Activated CD8-positive, alpha-beta memory T cell treated with anti-CD3 and anti-CD28 coated beads, Interleukin-2, amount 50 U/mL, for 24 hours (primary cell): ENCODE data around the gene CLDN9.
"Not testable (repeated sequence)": the region's sequence is repeated elsewhere in the genome, so short reads cannot be mapped to it uniquely, and the experiment has no call there.

Experiments used
- DNase-seq: peaks from one replicate; pipeline ENCODE4 v3.0.0-alpha.2; 2020; ENCODE audit errors: extremely low read depth

CLDN9 gene

GRCh38 chr16:3032624-3033023 lies 19.9 kb downstream of the CLDN9 start:
- no peak for DNase-seq

GRCh38 chr16:3035289-3035971 lies 22.7 kb downstream of the CLDN9 start:
- no peak for DNase-seq

GRCh38 chr16:3035972-3036725 lies 23.4 kb downstream of the CLDN9 start:
- no peak for DNase-seq

- DNase-seq, result no peak
These were observed 24.1 kb downstream of the CLDN9 start, which contains the start of gene BICDL2 for GRCh38 chr16:3036726-3037315. Gene BICDL2 (minus strand): TSS chr16:3036944. CDS start chr16:3035496, 1,448 bp downstream.

- DNase-seq, result no peak
These were observed 25.5 kb downstream of the CLDN9 start for GRCh38 chr16:3038256-3038655.

GRCh38 chr16:3038896-3039295 lies 26.2 kb downstream of the CLDN9 start:
- DNase-seq, result no peak

- DNase-seq, result no peak
These were observed 29.7 kb downstream of the CLDN9 start for GRCh38 chr16:3042376-3042775.

GRCh38 chr16:3044708-3045107 lies 32.0 kb downstream of the CLDN9 start:
- no peak for DNase-seq

- no peak for DNase-seq
These were observed 33.3 kb downstream of the CLDN9 start, which contains the start of gene MMP25 for GRCh38 chr16:3045758-3046640. Gene MMP25 (plus strand): TSS chr16:3046561. CDS start chr16:3046918, 357 bp downstream.

GRCh38 chr16:3046641-3047386 lies 34.1 kb downstream of the CLDN9 start:
- no peak for DNase-seq

- DNase-seq, result no peak
These were observed 34.6 kb downstream of the CLDN9 start for GRCh38 chr16:3047387-3047720.

GRCh38 chr16:3049921-3050481 lies 37.3 kb downstream of the CLDN9 start:
- DNase-seq, result no peak

- no peak for DNase-seq
These were observed 37.8 kb downstream of the CLDN9 start for GRCh38 chr16:3050487-3050886.

- no peak for DNase-seq
These were observed 38.3 kb downstream of the CLDN9 start for GRCh38 chr16:3051009-3051408.

GRCh38 chr16:3051494-3051893 lies 38.8 kb downstream of the CLDN9 start:
- DNase-seq, result no peak

GRCh38 chr16:3052571-3053329 lies 40.0 kb downstream of the CLDN9 start:
- DNase-seq, result not testable (repeated sequence)

GRCh38 chr16:3053330-3053710 lies 40.6 kb downstream of the CLDN9 start:
- DNase-seq, result not testable (repeated sequence)

- DNase-seq, result no peak
These were observed 42.4 kb downstream of the CLDN9 start for GRCh38 chr16:3054965-3055733.

GRCh38 chr16:3055734-3056115 lies 43.0 kb downstream of the CLDN9 start:
- DNase-seq, result not testable (repeated sequence)
